Progenitor cell of endocrine pancreas (in vitro differentiated cells): ENCODE measurements around the gene NHLH2. TPM values are rescaled to one million over a fixed set of nuclear protein-coding genes. Genes with fewer than 3 reads are reported as not detected.

ENCODE experiments used
- DNase-seq: peaks from one replicate; pipeline ENCODE4 v3.0.0; 2021; ENCODE audit warnings: low spot score; ENCODE audit not compliant: unreplicated experiment
- H3K27ac Mint-ChIP-seq: 2 replicates; pipeline ENCODE4 v1.8.0; 2021; ENCODE audit warnings: mild to moderate bottlenecking, moderate library complexity, mixed read lengths
- H3K27me3 Mint-ChIP-seq: 2 replicates; pipeline ENCODE4 v1.8.0; 2021; ENCODE audit warnings: mixed read lengths
- H3K36me3 Mint-ChIP-seq: 2 replicates; pipeline ENCODE4 v1.8.0; 2022; ENCODE audit warnings: mixed read lengths; ENCODE audit not compliant: insufficient read depth
- H3K4me1 Mint-ChIP-seq: 2 replicates; pipeline ENCODE4 v1.8.0; 2021; ENCODE audit warnings: low read depth, mixed read lengths
- H3K4me3 Mint-ChIP-seq: 2 replicates; pipeline ENCODE4 v1.8.0; 2021; ENCODE audit warnings: low read depth, mild to moderate bottlenecking, moderate library complexity, mixed read lengths
- H3K9me3 Mint-ChIP-seq: 2 replicates; pipeline ENCODE4 v1.8.0; 2021; ENCODE audit warnings: low read depth, mixed read lengths
- total RNA-seq: library from RNA; stranded (reverse); gene quantifications from 2 replicates; pipeline ENCODE4 v1.2.1, GENCODE V29; 2021
- TF ChIP-seq, protein P1 (sequence below): fragments of 200-600 bp; sonication (generic); IDR thresholded peaks from one replicate; pipeline ENCODE4 v1.5.0; 2021; ENCODE audit warnings: antibody characterized with exemption, mild to moderate bottlenecking; ENCODE audit not compliant: unreplicated experiment

Gene NHLH2
- total RNA-seq, 1 donor from 2014 or later: 0.29 TPM

DNA sequence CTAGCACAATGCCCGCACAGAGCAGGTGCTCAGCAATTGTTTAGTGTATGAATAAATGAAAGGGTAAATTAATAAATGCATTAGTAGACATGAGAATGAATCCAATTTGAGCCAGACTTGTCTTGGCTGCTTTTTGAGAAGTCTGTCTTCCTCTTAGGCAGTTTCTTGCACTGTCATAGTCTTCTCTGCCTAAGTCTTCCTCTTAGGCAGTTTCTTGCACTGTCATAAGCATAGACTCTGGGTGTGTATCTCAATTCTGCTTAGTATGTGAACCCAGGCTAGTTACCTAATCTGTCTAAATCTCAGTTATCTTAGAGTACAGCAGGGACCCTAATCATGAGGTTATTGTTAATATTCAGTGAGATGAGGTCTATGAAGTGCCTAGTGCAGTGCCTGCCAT lies 27.2 kb downstream of the NHLH2 start:
- TF ChIP-seq, protein P1, sequence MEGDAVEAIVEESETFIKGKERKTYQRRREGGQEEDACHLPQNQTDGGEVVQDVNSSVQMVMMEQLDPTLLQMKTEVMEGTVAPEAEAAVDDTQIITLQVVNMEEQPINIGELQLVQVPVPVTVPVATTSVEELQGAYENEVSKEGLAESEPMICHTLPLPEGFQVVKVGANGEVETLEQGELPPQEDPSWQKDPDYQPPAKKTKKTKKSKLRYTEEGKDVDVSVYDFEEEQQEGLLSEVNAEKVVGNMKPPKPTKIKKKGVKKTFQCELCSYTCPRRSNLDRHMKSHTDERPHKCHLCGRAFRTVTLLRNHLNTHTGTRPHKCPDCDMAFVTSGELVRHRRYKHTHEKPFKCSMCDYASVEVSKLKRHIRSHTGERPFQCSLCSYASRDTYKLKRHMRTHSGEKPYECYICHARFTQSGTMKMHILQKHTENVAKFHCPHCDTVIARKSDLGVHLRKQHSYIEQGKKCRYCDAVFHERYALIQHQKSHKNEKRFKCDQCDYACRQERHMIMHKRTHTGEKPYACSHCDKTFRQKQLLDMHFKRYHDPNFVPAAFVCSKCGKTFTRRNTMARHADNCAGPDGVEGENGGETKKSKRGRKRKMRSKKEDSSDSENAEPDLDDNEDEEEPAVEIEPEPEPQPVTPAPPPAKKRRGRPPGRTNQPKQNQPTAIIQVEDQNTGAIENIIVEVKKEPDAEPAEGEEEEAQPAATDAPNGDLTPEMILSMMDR: no peak
- Mint-ChIP-seq H3K36me3 (no peaks in the 10 kb centered on the region), H3K27me3 (no peaks in the 10 kb centered on the region), H3K27ac (no peak overlapping the region), H3K9me3 (no peaks in the 10 kb centered on the region), H3K4me3 (no peak overlapping the region), H3K4me1 (peaks cover 16% of the 10 kb centered on the region)
- DNase-seq: no peak

DNA sequence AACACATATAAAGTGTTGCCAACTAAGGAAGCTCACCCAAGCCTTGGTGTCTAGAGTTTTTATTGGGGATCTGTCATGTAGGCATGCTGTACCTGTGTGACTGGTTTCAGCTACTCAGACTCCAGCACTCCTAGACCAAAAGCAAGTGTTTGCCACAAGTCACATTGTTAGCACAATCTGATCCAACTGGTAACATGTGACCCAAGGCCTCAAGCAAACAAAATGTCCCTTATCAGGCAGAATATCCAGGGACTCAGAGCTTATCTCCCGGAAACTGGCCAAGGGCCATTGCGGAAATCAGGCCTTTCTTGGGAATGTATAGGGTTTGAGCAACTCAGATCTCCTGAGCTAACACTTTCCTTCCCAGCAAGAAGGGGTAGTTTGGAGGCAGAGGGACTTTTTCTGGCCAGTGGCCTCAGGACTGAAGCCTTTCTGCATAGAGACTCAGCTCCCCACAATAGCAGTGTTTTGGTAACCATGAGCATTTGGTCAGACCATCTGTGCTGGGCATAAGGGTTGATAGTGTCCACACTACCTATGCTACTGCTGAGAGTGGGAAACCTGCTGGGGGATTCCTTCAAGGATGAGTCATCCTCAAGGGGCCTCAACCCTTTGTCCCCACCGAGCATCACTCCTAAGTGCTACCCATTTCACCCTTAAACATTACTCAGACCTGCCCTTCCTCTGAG lies 29.6 kb downstream of the NHLH2 start:
- H3K36me3 Mint-ChIP-seq: no peaks in the 10 kb centered on the region
- no peak overlapping the region for H3K4me3 Mint-ChIP-seq
- TF ChIP-seq, protein P1: no peak
- no peak overlapping the region for H3K27ac Mint-ChIP-seq
- peaks cover 16% of the 10 kb centered on the region for H3K4me1 Mint-ChIP-seq
- no peak for DNase-seq
- H3K9me3 Mint-ChIP-seq: no peaks in the 10 kb centered on the region
- H3K27me3 Mint-ChIP-seq: no peaks in the 10 kb centered on the region

DNA sequence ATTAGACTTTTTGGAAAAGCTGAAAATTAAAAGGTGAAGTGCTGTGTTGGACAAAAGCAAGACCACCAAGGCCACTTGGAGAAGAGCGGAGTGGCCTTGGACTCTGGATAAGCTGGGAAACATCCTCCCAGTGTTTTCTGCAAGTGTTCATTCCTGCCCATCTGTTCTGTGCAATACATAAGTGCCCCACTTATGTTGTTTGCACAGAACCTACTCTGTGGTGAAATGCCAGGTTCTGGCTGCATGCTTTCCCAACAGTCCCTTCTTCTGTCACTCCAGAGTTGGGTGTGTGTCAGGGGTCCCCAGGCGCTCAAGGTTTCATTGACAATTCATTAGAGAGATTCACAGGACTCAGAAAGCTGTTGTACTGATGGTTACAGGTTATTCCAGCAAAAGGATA lies 30.3 kb downstream of the NHLH2 start:
- Mint-ChIP-seq H3K4me3 (no peak overlapping the region), H3K9me3 (no peaks in the 10 kb centered on the region), H3K36me3 (no peaks in the 10 kb centered on the region), H3K27me3 (no peaks in the 10 kb centered on the region), H3K27ac (peak overlapping the region; percentile 62), H3K4me1 (peaks cover 16% of the 10 kb centered on the region)
- no peak for DNase-seq
- TF ChIP-seq, protein P1: no peak

DNA sequence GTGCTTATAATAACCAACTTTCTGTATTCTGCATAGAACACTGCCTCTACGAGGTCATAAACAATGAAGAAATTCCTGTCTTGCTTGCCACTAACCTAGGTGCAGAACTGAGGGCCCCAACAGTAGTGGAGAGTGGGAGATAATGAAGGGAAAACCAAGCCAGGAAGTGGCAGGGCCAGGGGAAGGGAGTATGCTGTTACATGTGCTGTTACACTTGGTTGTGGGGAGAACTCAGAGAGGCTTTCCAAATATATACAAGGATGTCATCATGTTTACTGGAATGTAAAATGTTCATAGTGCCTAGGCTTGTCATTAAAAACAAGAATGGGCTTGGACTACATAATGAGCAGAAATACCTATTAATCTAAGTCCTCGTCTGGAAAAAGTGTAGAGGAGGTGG lies 31.1 kb downstream of the NHLH2 start:
- TF ChIP-seq, protein P1: no peak

DNA sequence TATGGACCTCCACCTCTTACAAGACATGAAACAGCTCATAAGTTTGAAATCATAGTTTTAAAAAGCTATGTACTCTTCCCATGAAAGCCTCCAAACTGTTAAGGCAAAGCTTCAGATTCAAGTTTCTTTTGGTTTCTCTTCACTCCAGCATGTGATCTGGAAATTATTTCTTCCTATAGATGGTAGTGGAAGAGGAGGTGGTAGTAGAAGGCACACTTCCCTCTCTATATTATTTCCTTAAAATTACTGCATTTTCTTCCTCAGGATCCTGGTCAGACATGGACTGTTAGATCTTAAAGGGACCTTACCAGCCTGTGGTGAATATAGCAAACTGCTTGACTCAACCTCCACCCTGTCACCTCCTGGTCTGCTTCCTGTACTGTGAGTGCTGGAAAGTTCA lies 31.9 kb downstream of the NHLH2 start:
- Mint-ChIP-seq H3K36me3 (no peaks in the 10 kb centered on the region), H3K4me1 (peaks cover 16% of the 10 kb centered on the region), H3K27ac (no peak overlapping the region), H3K9me3 (no peaks in the 10 kb centered on the region), H3K27me3 (no peaks in the 10 kb centered on the region), H3K4me3 (no peak overlapping the region)
- TF ChIP-seq, protein P1: no peak
- DNase-seq: no peak

More for the DNA sequence above, 31.1 kb downstream of the NHLH2 start:
- DNase-seq: no peak
- Mint-ChIP-seq H3K4me3 (no peak overlapping the region), H3K27ac (no peak overlapping the region), H3K27me3 (no peaks in the 10 kb centered on the region), H3K4me1 (peaks cover 16% of the 10 kb centered on the region), H3K9me3 (no peaks in the 10 kb centered on the region), H3K36me3 (no peaks in the 10 kb centered on the region)
